Epidermal melanocyte (primary cell): Measurements from ENCODE around the gene GMCL2.

Experiments used
- DNase-seq: peaks from one replicate; pipeline ENCODE4 v3.0.0; 2011; ENCODE audit warnings: low spot score; ENCODE audit not compliant: insufficient read length

The GMCL2 gene

DNA sequence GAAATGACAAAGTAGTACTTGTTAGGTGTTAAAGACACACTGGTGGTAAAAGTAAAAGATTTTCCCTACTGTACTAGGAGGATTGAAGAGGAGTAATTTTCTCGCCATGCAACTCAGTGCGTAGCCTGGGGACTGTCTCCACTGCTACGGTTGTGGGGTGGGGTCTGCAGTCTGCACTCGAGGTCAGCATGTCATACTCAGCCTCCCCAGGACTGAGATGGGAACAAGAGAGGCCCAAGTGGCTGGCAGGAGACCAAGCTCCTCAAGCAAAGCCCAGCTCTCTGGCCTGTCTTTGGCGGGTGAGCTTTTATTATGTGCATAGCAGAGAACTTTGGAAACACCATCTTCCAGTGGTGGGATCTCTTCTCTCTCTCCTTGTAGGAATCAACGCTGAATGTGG is 43.9 kb downstream of the GMCL2 start:
- no peak for DNase-seq

DNA sequence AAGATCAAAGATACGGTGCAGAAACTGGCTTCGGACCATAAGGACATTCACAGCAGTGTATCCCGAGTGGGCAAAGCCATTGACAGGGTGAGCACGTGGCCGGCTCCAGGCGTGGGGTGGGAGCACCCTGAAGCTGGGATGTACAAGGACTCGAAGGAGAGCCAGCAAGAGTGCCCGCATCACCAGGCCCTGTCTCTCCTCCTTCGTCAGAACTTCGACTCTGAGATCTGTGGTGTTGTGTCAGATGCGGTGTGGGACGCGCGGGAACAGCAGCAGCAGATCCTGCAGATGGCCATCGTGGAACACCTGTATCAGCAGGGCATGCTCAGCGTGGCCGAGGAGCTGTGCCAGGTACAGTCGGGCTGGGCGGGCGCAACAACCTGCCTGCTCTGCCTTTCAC is 44.5 kb downstream of the GMCL2 start:
- DNase-seq = no peak

DNA sequence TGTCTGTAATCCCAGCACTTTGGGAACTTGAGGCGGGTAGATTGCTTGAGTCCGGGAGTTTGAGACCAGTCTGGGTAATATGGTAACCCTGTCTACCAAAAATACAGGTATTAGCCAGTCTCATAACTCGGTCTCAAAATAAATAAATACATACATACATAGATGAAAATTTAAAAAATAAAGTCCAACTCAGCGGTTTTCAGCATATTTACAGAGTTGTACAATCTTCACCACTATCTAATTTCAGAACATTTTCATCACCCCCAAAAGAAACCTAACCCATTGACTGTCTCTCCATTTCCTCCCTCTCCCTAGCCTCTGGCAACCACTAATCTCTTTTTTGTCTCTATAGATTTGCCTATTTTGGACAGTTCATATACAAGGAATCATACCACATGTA is 45.6 kb downstream of the GMCL2 start:
- DNase-seq = no peak

DNA sequence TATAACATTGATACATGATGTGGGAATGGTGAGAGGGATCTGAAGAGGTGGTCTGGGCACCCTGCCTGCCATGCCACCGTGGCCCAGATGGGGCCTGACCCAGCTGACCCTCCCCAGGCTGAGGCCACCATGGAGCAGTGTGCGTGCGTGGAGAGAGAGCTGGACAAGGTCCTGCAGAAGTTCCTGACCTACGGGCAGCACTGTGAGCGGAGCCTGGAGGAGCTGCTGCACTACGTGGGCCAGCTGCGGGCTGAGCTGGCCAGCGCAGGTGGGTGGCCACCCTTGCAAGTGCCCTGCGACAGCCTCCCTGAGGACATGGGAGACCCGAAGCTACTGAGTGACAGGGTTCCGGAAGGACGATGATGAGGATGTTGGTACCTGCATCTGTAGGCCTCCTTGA is 49.2 kb downstream of the GMCL2 start:
- DNase-seq = no peak

DNA sequence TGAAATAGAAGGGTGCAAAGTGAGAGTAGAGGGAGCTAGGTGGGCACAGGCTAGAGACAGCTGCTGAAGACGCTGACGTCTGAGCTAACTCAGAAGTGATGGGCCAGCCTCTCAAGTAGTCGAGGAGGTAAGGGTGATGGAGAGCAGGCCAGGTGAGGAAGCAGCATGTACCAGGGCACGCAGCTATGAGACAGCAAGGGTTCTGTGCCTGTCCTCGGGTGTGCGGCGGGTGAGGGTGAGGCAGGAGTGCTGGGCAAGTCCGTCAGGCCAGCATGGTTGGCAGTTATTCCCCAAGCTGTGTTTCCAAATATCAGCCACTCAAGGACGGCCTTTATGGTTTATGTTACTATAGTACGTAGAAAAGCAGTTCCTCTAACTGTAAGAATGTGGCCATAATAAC is 50.2 kb downstream of the GMCL2 start:
- no peak for DNase-seq
